A549 (cell line): ENCODE measurements around the gene ZSWIM1.

Experiments
- CEBPB ChIP-seq, 2 experiments: fragments of >200 bp in 1 of 2; sonication (Bioruptor Twin) in 1 of 2; formaldehyde crosslinking in 1 of 2; IDR thresholded peaks; 2 replicates each; pipeline ENCODE4 v1.6.1; 2012 to 2016
- CHD4 ChIP-seq: fragments of 200-600 bp; sonication (generic); IDR thresholded peaks from 2 replicates; pipeline ENCODE4 v1.6.1; 2016; ENCODE audit warnings: antibody characterized with exemption, mild to moderate bottlenecking, borderline replicate concordance
- CTCF ChIP-seq: fragments of >200 bp; sonication (Bioruptor Twin); formaldehyde crosslinking; IDR thresholded peaks from 3 replicates; pipeline ENCODE4 v1.5.1; 2016
- E2F6 ChIP-seq: IDR thresholded peaks from 2 replicates; pipeline ENCODE4 v1.6.1; 2012; ENCODE audit warnings: low read depth, borderline replicate concordance
- HDAC2 ChIP-seq: fragments of 200-600 bp; sonication (generic); IDR thresholded peaks from 2 replicates; pipeline ENCODE4 v1.6.1; 2016
- HMGXB4 ChIP-seq: fragments of 250-450 bp; sonication (Bioruptor Pico); IDR thresholded peaks from 2 replicates; pipeline ENCODE4 v1.5.0; 2021; ENCODE audit warnings: mild to moderate bottlenecking, moderate library complexity, borderline replicate concordance
- HOXA7 ChIP-seq: fragments of 250-450 bp; sonication (Bioruptor Pico); IDR thresholded peaks from 2 replicates; pipeline ENCODE4 v1.5.0; 2020; ENCODE audit warnings: mild to moderate bottlenecking, moderate library complexity
- JUNB ChIP-seq: fragments of >200 bp; sonication (Bioruptor Twin); formaldehyde crosslinking; IDR thresholded peaks from 2 replicates; pipeline ENCODE4 v1.6.1; 2016
- MAFK ChIP-seq: fragments of 450-650 bp; IDR thresholded peaks from 2 replicates; pipeline ENCODE4 v1.6.1; 2014; ENCODE audit not compliant: partially characterized antibody
- MAZ ChIP-seq: fragments of 150-350 bp; IDR thresholded peaks from 2 replicates; pipeline ENCODE4 v1.6.1; 2014; ENCODE audit warnings: antibody characterized with exemption, low read depth, low read length, borderline replicate concordance
- RARB ChIP-seq: fragments of 250-450 bp; sonication (Bioruptor Pico); IDR thresholded peaks from 2 replicates; pipeline ENCODE4 v1.8.0; 2021; ENCODE audit warnings: mild to moderate bottlenecking, moderate library complexity
- RCOR1 ChIP-seq: fragments of 150-350 bp; IDR thresholded peaks from 2 replicates; pipeline ENCODE4 v1.6.1; 2014; ENCODE audit warnings: antibody characterized with exemption, low read length, low read depth
- REST ChIP-seq: fragments of 200-600 bp; sonication (generic); IDR thresholded peaks from 2 replicates; pipeline ENCODE4 v1.6.1; 2016; ENCODE audit warnings: antibody characterized with exemption, mild to moderate bottlenecking, moderate library complexity

- no peak for TF ChIP-seq CTCF
- peak; percentile 15 for TF ChIP-seq MAFK
- TF ChIP-seq RCOR1: no peak
- no peak for TF ChIP-seq HMGXB4 (CRISPR knock-in tag)
- TF ChIP-seq REST: no peak
- TF ChIP-seq HDAC2: no peak
- no peak for TF ChIP-seq CEBPB (IDR thresholded peaks at IDR 0.05)
- TF ChIP-seq HOXA7: no peak
- no peak for TF ChIP-seq MAZ
- no peak for TF ChIP-seq JUNB
- no peak for TF ChIP-seq E2F6
- no peak for TF ChIP-seq CHD4
- TF ChIP-seq RARB (CRISPR knock-in tag): no peak
These were observed 23.7 kb upstream of the ZSWIM1 start, which contains the start of the genes ACOT8 and ZSWIM3 for GRCh38 chr20:45857114-45857881.
